T47D (cell line): ENCODE data around the gene COX8C.

ENCODE experiments used
- DNase-seq, 2 experiments: peaks; one replicate each; pipeline versions ENCODE4 v3.0.0 to v3.0.0-alpha.2; 2011 to 2012; ENCODE audit warnings: low read depth in 1 of 2, low spot score in 1 of 2
- JUND ChIP-seq: IDR thresholded peaks from 2 replicates; pipeline ENCODE4 v1.6.1; 2012; ENCODE audit warnings: low read depth
- in situ Hi-C: cut with HindIII; loops from 2 replicates; pipeline ENCODE4 v1.10.0; 2016; ENCODE audit warnings: low sequenced_read_pairs, low pct_unique_long_range_greater_than_20kb

COX8C gene, protein sequence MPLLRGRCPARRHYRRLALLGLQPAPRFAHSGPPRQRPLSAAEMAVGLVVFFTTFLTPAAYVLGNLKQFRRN

DNA sequence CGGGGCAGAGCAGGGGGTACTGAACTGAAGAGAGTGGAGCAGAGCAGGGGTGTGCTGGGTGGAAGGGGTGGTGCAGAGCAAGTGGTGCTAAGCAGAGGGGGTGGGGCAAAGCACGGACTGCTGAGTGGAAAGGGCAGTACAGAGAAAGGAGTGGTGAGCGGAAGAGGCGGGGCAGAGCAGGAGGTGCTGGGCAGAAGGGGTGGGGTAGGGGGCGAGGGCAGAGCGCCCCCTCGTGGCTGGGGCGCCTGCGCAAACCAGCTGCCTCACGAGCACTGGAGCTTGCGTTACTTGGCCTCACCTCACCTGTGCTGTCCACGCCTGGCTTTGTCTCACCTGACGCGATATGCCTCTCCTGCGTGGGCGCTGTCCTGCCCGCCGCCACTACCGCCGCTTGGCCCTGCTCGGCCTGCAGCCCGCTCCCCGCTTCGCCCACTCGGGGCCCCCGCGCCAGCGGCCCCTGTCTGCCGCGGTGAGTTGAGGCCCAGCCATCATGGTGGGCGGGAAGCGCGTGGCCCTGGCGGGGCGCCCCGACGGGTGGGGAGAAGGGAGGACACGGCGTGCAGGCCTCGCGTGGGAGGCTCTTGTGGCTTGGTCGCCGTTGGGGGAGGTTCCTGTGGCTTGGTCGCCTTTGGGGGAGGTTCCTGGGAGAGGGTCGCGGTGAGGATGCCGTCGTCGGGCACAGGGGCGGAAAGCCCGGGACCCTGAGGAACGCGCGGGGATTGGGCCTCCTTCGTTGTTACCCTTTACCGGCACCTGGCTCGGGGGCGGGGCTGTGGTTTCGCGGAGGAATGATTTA, at the start of gene COX8C:
COX8C (plus strand) TSS at position 257 of the 796 bp plus-strand sequence; CDS start at position 344, 87 bp downstream.
- no peak for DNase-seq
- TF ChIP-seq JUND, result no peak
- in situ Hi-C loops, result no loop called here

DNA sequence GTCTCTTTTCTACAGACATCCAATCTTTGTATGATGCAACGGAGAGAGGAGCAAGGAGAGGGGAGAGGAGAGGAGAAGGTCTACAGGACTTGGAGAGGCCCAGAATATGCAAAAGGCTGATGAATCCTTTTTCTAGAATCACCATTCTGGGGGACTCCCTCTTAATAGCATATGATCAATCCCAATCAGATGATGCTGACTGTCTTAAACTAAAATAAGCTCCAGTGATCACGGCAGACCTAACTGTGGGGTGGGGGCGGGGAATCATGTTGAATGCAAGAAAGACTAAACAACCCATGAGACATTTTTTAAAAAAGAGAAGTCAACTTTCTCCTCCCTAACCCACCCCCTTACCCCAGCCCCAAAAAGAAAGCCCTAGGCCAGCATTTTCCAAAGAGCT, 47.6 kb upstream of the COX8C start:
- DNase-seq, result no peak
- no peak for TF ChIP-seq JUND
- in situ Hi-C loops, result no loop called here

DNA sequence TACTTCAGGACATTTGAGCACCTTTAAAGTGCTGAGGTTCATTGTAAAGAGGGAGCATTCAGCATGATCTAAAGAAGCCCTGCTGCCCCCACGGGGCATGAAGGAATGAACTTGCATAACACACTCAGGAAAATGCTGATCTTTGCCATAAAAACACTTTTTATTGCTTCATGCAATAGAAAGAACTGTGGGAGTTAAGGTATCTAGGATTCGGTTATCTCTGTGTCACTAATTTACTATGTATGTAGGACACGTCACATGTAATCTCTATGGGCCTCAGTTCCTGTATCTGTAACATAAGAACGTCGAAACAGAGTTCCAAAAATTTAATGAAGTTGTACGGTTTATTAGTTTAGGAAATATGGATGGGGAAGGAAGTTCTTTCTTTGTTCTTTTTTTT, 47.1 kb upstream of the COX8C start:
- no peak for DNase-seq
- no peak for TF ChIP-seq JUND
- in situ Hi-C loops, result no loop called here

DNA sequence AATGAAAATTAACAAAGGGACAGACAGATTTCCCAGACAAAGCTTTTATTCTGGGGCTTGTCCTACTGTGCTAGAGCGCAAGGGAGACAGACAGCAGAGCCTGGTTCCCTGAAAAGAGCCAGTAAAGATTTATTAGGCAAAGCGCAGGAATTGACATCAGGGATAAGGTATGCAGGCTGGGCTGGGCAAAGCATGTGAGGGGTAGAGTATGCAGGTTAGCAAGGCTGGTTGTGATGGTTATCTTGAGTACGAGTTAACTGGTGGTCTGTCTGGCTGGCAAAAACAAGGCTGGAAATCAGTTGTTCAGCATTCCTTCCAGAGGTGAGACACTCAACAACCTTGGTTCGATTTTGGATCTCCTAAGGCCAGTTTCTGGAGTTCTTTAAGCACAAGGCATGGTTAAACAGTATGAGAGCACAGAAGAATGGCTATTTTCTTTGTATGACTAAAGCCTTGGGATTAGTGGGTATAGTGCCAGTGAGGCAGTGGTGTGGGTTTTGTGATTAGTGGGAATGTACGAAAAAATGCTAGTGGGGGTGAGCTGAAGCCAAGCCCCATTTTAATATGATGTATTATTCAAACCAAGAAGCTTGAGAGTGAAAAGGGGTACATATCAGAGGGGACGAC, 45.0 kb upstream of the COX8C start:
- peak in 1 of 2 experiments; percentile 22 for DNase-seq
- no peak for TF ChIP-seq JUND
- in situ Hi-C loops, result no loop called here

DNA sequence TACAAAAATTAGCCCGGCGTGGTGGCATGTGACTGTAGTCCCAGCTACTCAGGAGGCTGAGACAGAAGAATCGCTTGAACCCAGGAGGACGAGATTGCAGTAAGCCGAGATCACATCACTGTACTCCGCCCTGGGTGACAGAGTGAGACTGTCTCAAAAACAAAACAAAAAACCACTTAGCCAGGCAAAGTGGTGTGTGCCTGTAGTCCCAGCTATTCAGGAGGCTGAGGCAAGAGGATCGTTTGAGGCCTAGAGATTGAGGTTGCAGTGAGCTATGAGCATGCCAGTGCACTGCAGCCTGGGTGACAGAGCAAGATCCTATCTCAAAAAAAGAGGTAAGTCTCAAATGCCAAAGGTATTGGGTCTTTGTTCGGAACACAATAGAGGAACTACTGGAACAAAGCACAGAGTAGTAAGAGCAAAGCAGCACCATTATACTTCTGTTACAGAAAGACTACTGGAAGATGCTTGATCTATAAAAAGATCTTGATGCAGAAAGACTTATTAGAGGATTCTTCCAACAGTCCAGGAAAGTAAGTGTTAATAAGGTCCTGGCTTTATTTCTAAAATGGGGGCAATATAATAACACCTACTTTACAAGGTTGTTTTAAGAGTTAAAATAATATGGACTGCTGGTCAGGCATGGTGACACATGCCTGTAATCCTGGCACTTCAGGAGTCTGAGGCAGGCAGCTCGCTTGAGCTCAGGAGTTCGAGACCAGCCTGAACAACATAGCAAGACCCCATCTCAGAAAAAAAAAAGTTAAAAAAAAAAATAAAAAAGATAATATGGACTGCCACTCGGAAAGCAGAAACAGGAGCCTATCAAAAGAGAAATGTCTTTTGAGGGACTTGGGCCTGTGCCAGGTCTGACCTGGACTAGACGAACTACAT, 44.0 kb upstream of the COX8C start:
- no peak for DNase-seq
- no peak for TF ChIP-seq JUND
- in situ Hi-C loops, result no loop called here

DNA sequence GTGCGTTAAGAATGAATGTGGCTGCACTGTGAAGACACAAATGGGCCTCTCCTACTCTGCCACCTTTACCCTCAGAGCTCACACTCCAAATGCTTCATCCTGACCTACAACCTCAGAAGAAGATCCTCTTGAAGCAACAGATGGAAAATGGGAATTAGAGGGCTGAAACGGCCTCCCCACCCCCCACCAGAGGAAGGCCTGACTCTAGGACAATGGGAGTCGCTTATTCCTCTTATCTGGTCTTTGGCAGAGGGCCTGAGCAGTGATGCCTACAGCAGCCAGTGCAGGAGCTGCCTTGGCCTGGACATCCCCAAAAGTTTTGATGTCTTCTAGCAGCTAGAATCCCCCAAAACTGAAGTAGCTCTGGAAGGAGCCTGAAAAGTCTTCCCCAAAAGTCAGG, 43.3 kb upstream of the COX8C start:
- in situ Hi-C loops, result no loop called here
- no peak for TF ChIP-seq JUND
- no peak for DNase-seq

DNA sequence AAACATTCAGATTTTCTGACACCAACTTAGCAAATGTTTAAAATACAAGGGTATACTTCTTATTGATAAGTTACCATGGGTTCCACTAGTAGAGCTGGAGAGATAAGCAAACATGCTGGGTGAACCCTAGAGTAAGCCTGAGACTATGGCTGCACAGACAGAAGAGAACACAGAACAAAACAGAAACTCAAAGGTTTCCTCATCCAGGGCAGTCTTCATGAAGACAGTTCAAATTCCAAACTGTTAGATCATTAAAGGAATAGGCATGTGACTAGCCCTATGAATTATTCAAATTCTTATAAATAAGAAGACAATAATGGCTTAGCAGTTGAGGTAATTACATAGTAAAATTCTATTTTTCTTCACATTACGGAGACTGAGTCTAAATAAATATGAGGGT, 42.2 kb upstream of the COX8C start:
- in situ Hi-C loops, result no loop called here
- no peak for TF ChIP-seq JUND
- no peak for DNase-seq

DNA sequence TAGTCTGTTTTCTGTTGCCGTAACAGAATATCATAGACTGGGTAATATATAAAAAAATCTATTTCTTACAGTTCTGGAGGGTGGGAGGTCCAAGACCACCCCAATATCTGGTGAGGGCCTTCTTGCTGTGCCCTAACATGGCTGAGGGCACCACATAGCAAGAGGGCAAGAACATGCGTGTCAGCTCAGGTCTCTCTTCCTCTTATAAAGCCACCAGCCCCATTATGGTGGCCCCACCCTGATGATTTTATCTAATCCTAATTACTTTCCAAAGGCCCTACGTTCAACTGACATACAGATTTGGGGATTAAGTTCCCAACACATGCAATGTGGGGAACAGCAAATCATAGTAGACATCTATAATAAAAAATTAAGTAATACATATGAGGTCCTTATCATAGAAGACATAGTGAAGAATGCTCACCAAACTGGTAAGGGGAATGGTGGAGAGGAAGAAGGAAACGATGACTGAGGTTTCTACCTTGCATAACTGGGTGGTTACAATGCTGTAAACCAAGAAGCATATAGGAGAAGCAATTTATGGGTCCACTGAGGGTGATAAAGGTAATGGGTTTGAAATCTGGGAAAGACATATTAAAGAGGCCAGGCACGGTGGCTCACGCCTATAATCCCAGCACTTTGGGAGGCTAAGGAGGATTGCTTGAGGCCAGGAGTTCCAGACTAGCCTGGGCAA, 41.1 kb upstream of the COX8C start:
- DNase-seq, result no peak
- TF ChIP-seq JUND, result no peak
- in situ Hi-C loops, result no loop called here

DNA sequence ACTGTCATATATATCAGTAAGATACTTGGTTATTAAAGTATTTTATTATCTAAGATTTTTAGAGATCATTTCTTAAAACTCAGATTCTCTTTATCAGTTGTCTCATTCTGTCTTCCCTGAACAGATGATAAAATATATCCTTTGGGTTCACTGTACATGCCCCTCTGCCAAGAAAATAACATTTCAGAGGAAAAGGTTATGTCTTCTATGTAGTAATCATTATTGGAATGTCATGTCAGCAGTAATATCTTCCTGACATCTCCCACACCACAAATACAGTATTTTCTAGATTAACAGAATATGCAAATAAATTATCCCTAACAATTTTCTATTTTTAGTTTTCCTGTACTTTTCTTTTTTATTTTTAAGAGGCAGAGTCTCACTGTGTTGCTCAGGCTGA, 40.2 kb upstream of the COX8C start:
- in situ Hi-C loops, result no loop called here
- no peak for DNase-seq
- no peak for TF ChIP-seq JUND

DNA sequence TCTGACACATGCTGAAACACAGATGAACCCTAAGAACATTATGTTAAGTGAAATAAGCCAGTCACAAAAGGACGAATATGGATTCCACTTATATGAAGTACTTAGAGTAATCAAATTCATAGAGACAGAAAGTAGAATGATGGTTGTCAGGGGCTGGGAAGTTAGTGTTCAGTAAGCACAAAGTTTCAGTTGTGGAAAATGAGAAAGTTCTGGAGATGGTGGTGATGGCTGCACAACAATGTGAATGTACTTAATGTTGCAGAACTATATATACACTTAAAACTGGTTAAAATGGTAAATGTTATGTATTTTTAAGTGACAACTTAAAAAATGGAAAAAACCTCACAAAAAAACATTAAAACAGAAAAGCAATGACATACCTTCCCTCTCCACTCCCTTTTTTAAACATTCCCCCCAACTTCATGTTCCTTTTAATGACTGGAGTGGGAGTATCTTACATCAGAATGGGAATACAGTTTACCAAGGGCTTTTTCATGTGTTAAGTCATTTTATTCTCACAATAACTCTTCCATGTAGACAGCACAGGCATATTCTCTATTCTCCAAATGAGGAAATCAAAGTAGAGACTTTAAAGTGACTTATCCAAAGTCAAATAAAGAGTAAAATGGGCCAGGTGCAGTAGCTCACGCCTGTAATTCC, 38.2 kb upstream of the COX8C start:
- in situ Hi-C loops, result no loop called here
- DNase-seq, result no peak
- no peak for TF ChIP-seq JUND

DNA sequence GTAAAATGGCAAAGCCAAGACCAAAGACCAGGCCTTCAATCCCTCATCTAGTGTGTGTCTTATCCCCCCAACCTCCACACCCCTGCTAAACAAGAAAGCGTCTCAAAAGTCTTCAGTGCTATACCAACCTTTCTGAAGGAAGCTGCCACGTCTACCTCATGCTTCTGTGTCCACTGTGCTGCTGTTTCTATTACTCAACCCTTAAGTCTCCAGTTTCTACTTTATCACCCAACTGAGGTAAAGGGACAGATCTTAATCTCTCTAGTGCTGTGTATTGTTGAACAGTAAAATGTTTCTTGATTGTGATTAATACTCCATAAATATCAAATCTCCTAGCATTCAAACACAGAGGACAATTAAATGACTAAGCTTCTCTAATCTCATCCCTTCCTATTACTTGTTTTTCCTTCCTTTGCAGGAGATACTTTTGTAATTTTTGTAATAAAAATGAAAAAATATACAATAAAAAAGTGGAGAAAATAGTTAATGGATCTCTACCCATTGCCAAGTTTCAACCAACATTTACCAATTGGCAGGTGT, 37.5 kb upstream of the COX8C start:
- no peak for DNase-seq
- in situ Hi-C loops, result no loop called here
- no peak for TF ChIP-seq JUND
